ENCODE measurements around the gene RGS11.

RGS11 gene

DNA sequence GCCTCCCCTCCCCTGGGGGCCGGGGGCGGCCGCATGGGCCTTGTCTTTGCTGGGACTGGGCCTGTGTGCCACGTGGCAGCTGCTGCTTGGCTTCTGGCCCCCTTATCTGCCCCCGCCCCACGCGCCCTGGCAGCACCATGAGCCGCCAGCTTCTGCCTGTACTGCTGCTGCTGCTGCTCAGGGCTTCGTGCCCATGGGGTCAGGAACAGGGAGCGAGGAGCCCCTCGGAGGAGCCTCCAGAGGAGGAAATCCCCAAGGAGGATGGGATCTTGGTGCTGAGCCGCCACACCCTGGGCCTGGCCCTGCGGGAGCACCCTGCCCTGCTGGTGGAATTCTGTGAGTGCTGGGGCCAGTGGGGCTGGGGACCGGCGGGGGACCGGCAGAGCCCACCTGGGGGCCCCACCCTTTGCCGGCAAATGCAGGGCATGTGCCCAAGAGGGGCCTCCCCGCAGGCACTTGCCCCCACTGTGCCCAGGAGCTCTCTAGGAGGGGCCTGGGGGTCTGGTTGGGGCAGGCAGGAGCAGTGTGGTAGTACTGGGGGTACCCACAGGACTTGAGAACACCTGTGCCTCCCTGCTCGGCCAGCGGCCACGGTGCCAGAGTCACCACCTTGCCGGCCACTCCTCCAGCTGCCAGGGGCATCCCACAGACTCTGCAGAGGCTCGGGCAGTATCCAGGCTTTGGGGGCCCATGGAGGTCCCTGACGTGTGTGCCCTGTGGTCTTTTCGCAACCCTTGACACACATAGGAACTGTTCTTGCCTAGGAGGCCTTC is 7.5 kb upstream of the RGS11 start, which contains the start of gene PDIA2:
Gene PDIA2 (plus strand): TSS at position 132 of the 773 bp plus-strand sequence. CDS start 6 bp downstream, at position 138.
- no peak for DNase-seq (ENCODE audit: low spot score)
- TF ChIP-seq, protein P1, sequence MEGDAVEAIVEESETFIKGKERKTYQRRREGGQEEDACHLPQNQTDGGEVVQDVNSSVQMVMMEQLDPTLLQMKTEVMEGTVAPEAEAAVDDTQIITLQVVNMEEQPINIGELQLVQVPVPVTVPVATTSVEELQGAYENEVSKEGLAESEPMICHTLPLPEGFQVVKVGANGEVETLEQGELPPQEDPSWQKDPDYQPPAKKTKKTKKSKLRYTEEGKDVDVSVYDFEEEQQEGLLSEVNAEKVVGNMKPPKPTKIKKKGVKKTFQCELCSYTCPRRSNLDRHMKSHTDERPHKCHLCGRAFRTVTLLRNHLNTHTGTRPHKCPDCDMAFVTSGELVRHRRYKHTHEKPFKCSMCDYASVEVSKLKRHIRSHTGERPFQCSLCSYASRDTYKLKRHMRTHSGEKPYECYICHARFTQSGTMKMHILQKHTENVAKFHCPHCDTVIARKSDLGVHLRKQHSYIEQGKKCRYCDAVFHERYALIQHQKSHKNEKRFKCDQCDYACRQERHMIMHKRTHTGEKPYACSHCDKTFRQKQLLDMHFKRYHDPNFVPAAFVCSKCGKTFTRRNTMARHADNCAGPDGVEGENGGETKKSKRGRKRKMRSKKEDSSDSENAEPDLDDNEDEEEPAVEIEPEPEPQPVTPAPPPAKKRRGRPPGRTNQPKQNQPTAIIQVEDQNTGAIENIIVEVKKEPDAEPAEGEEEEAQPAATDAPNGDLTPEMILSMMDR (IDR thresholded peaks at IDR 0.05; ENCODE audit: extremely low read depth, missing control alignments) = no peak

DNA sequence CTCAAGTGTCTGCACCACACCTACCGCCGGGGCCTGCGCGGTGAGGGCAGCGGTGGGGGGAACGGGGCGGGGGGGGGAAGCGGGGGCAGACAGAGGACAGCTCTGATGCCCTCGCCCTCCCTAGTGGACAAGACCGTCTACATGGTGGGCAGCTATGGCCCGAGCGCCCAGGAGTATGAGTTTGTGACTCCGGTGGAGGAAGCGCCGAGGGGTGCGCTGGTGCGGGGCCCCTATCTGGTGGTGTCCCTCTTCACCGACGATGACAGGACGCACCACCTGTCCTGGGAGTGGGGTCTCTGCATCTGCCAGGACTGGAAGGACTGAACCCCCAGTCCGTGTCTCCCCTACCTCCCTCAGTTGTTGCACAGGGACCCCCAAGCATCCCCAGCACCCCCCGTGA is 6.7 kb upstream of the RGS11 start:
- TF ChIP-seq, protein P1 (IDR thresholded peaks at IDR 0.05; ENCODE audit: extremely low read depth, missing control alignments) = no peak
- no peak for DNase-seq (ENCODE audit: low spot score)

DNA sequence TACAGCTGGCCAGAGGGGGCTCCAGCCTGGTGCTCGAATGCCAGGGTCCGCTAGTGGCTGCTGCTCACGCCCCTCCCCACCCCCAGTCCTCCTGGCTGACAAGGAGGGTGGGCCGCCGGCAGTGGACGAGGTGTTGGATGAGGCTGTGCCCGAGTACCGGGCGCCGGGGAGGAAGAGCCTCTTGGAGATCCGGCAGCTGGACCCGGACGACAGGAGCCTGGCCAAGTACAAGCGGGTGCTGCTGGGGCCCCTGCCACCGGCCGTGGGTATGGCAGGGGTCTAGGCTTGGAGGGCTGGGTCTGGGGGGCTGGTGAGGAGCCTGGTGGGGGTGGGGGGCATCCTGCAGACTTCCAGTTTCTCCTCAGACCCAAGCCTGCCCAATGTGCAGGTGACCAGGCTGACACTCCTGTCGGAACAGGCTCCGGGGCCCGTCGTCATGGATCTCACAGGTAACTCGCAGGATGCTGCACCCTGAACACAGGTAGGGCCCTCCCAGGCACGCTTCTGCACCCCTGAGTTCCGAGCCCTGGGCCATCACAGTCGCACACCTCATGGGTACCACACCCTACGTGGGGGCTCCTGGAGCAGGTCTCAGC is 6.0 kb upstream of the RGS11 start:
- TF ChIP-seq, protein P1 (IDR thresholded peaks at IDR 0.05; ENCODE audit: extremely low read depth, missing control alignments) = no peak
- DNase-seq (ENCODE audit: low spot score) = no peak

DNA sequence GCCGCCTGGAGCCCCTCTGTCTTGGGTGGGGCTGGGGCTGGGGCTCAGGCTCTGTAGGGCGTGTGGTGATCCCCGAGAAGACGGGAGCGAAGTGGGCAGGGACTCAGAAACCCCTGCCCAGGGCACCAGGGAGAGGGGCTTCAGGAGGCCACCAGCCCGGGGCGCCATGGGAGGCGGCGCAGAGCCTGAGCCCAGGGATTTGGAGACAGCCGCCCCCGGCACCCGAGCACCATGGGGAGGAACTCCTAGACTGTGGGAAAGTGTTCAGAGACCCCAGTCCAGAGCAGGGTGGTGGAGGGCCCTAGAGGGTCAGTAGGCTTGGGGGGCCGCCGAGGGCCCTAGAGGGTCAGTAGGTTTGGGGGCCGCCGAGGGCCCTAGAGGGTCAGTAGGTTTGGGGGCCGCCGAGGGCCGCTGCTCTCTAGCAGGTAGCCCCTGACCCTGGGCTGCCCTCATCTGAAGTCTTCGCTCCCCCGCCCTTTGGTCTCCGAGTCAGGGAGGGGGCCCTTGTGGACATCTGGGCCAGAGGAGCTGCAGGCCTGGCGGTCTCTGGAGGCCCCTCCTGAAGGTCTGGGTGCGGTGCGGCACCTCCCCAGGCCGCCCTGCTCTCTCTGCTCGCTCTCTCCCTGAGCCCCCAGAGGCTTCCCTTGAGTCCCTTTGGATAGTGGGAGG is 5.4 kb upstream of the RGS11 start:
- TF ChIP-seq, protein P1 (IDR thresholded peaks at IDR 0.05; ENCODE audit: extremely low read depth, missing control alignments) = no peak
- DNase-seq (ENCODE audit: low spot score) = no peak

DNA sequence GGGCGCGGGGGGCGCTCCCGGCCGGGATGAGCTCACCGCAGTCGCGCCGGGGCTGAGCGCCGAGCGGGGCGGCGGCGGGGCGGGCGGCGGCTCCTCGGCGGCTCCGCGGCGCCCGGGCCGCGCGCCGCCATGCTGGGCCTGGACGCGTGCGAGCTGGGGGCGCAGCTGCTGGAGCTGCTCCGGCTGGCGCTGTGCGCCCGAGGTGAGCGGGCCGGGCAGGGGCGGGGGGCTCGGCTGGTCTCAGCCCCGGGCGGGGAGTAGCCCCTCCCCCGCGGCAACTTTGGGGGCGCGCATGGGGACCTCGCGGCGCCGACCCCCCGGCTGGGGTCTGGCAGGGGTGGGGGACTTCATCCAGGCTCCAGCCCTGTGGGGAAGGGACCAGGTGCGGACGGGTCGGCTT is 4.8 kb upstream of the RGS11 start, which contains the start of gene ARHGDIG:
Gene ARHGDIG (plus strand): TSS at position 40 of the 400 bp plus-strand sequence. CDS start 90 bp downstream, at position 130.
- no peak for DNase-seq (ENCODE audit: low spot score)
- TF ChIP-seq, protein P1 (IDR thresholded peaks at IDR 0.05; ENCODE audit: extremely low read depth, missing control alignments) = no peak

DNA sequence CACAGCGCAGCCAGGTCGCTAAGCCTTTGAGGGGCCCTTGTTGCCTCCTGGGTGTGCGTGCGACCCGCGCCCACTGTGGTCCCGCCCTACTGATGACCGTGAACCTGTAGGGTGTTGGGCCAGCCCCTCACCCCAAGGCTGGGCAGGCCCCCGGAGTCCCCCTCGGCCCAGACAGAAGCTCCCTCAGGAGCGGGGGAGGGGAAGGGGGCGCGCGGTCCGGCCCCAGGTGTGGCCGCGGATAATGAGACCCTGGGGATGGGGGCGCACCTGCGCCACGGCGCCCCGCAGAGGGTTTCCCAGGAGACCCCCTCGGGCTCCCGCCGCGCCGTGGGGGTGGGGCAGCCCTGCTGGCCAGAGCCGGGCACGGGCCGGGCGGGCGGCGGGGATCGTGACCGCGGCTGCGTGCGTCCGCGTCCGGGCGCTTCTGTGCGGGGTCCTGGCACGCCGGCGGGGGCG is 4.3 kb upstream of the RGS11 start:
- DNase-seq (ENCODE audit: low spot score) = no peak
- TF ChIP-seq, protein P1 (IDR thresholded peaks at IDR 0.05; ENCODE audit: extremely low read depth, missing control alignments) = no peak

DNA sequence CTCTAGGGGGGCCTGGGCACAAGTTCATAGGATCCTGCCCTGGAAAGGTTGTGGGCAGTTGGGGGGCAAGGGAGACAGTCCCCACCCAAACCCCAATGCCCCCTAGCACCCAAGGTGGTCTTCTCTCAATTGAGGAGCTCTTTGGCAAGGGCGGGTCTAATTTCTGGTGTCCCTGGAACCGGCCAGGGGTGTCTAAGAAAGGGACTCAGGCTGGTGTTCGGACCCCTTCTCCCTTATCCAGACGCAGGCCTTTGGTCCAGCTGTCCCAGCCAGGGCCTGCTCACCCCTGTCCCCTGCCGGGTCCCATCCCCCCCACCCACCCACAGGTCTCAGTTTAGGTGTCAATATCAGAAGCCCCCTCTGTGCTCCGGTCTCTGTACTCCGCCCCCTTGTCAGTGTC is 3.8 kb upstream of the RGS11 start:
- TF ChIP-seq, protein P1 (IDR thresholded peaks at IDR 0.05; ENCODE audit: extremely low read depth, missing control alignments) = no peak
- DNase-seq (ENCODE audit: low spot score) = no peak

Measured in GM20000 (cell line).